HG03108 (cell line): ENCODE measurements around the gene TUBB.
A peak's percentile ranks its signal among the peaks of the same experiment; 100 is the strongest.

Experiments
- ATAC-seq: cut with Tn5 transposase; IDR thresholded peaks from one replicate; pipeline ENCODE4 v1.9.1; 2021; ENCODE audit warnings: moderate library complexity; ENCODE audit not compliant: unreplicated experiment

TUBB gene

DNA sequence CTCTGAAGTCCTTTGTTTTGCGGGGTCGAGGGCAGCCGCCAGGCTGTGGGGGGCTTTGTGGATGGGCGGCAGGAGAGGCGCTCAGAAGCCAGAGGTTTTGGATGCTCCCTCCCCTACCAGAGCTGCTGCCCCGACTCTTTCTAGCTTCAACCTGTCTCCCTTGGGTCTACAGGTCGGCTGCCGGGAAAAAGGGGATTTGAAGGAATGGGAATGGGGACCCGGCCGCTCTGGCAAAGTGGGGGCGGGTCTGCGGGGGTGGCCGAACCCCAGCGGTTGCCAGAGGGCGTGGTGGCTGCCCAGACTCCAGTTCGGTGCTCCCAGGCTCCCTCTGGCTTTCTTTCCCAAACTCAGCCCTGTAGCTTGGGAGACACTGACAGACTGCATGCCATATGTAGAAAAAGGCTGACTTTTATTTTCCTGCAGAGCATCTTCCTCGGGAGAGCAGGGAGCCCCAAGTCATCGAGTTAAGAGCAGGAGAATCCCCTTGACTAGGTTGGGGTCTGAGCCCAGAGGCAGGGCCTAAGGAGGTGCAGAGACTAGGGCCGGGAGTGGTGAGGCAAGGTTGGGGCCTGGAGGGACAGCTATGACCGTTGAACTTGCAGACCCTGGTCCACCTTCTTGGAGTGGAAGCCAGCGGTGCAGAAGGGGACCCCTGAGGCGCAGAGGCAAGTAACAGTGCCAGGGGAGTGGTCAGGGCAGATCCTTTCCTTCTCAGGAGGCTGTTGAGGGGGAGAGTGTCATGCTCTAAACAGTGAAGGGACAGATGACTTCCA is 32.3 kb upstream of the TUBB start:
- no peak for ATAC-seq

- ATAC-seq: peak; percentile 16
Measured at GRCh38 chr6:30688569-30688968, 31.6 kb upstream of the TUBB start.

DNA sequence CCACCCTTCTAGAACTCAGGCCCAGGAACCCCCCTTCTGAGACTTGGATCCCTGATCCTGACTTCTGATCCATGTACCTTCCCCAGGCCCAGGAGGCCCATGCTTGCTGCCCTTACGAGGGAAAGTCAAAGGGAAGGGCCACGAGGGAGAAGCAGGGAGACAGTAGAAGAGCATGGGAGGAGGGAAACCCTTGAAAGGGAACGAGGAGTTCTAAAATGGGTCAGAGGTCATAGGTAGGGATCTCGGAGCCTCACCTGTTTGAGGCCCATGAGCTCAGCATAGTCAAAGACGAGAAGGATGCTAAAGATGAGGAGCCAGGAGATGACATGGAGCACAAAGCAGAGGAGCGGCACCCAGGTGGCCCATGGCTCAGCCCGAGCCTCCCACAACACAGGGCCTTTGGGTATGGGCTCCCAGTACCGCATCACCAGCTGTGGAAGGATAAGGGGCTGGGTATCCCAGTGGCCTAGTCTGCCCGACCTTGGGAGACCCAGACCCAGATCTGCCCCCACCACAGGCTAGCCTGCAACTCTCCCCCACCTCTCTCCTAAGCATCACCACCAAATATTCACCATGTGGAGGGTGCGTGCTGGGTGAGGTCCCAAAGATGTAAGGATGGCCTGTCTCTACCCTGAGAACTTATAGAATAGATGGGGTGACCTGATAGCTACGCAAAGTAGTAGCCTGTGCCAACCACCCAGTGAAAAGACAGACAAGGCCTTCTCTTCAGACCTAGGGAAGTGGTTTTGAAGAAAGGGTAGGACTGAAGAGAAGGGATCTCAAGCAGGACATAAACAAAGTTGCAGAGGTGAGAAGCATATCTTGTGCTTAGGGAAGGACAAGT is 30.9 kb upstream of the TUBB start:
- no peak for ATAC-seq

- ATAC-seq: no peak
Measured at GRCh38 chr6:30689985-30690384, 30.2 kb upstream of the TUBB start.

DNA sequence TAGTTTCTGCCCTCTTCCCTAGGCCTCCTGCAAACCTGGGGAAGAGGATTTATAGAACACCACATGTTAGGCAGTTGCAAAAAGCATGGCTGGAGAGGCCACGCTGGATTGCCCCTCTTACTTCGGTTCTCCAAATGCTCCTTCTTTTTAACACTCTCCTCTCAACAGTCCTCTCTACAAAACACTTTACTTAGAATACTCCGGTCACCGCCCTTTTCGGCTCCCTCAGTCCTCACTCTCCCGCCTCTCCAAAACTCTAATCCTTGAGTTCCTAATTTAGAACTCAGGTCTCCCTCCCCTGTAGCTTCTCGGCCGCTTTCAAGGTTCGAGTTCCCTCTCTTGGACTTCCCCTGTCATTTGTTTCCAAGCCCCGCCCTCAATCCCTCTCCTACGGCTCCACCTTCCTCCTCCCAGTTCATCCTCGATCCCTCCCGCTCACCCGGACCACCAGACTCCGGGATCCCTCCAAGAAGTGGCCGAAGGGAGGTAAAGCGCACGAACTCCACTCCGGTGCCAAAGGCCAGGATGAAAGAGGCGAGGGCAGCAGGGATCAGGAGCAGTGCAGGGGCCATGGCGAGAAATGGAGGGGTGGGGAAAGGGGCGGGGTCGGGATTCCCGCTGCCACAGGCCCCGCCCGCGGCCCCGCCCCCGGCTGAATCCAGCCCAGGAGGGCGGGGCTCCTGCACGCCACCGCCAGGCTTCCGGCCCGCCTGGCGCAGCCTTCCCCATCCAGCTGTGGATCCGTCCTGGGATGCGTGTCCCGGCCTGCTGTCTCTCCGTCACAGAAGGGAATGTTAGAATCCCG is 29.5 kb upstream of the TUBB start, which contains the start of gene NRM:
Gene NRM (minus strand): TSS at position 582 of the 805 bp plus-strand sequence. CDS start 10 bp downstream, at position 572.
- peak; percentile 26 for ATAC-seq

- ATAC-seq: no peak
Measured at GRCh38 chr6:30691208-30691847, 28.8 kb upstream of the TUBB start.

- ATAC-seq: no peak
Measured at GRCh38 chr6:30696432-30696831, 23.7 kb upstream of the TUBB start.

- no peak for ATAC-seq
Measured at GRCh38 chr6:30700340-30700739, 19.8 kb upstream of the TUBB start.

DNA sequence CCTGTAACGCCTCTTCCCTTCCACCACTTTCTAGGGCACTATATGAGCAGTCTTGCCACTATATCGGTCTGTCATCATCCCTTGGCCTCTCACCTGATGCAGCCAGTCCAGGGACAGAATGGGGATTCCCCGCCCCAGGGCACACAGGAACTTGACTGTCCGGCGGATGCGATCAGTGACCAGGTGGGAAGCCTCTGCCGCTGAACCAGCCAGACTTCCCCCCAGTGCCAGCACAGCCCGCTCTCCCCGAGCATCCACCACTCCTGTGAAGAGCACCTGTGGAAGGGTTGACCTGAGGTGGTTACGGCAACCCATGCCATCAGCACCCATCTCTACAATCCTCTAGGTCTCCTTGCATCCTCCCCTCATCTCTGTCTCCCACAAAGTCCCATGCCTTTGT is 17.1 kb upstream of the TUBB start:
- no peak for ATAC-seq

DNA sequence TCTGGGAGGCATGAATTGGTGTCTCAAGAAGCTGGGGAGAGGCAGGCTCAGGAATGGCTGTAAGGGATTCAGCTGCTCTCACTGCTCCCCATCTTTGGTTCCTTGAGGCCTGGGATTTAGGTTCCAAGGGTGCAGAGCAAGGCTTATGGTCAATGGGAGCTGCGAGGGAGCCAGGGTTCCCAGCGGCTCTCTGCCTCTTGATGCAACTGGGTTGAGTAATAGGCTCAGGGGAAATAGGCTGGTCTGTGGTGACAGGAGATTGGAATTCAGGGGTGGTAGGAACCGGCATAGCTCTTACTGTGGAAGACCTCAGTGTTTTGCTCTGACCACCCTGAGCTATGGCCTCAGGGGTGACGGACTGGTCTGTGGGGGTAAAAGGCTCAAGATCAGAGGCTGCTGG is 16.3 kb upstream of the TUBB start:
- ATAC-seq: no peak

DNA sequence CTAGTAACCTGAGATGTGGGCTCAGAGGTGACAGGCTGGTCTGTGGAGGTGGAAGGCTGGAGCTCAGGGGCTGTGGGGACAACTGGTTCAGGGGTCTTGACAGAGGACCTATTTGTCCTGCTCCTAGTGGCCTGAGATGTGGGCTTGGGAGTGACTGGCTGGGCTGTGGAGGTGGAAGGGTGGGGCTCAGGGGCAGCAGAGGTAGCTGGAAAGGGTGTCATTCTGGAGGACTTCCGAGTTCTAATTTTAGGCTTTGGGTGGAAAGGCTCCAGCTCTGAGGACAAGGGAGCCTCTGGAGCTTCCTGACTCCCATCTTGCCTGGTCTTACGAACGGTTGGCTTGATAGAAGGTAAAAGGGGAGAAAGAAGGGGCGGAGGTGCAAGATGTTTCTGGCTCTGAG is 14.5 kb upstream of the TUBB start:
- no peak for ATAC-seq

DNA sequence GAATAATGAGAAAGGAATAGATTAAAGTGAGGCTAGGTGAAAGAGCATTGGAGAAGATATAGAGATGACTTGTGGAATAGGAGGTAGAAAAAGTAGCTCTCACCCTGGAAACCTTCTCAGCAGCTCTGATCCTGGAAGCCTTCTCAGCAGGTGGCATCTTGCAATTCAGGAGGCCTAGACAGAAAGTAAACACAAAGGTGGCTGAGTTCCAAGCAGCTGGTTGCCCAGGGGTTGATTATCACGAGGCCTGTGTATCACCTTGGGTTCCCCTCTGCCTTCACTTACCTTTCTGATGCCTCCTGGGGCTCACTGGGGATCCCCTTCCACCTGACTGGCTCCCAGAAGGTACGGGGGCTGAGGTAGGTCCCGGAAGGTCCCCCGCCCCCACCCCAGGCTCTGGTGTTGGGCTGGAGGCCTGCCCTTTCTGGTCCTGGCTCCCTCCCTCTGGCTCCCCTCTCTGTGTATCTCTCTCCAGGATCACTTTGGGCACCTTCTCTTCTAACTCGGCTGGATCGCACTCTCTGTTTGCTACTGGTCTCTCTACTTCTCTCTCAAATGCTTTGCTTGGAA is 12.8 kb upstream of the TUBB start:
- no peak for ATAC-seq

DNA sequence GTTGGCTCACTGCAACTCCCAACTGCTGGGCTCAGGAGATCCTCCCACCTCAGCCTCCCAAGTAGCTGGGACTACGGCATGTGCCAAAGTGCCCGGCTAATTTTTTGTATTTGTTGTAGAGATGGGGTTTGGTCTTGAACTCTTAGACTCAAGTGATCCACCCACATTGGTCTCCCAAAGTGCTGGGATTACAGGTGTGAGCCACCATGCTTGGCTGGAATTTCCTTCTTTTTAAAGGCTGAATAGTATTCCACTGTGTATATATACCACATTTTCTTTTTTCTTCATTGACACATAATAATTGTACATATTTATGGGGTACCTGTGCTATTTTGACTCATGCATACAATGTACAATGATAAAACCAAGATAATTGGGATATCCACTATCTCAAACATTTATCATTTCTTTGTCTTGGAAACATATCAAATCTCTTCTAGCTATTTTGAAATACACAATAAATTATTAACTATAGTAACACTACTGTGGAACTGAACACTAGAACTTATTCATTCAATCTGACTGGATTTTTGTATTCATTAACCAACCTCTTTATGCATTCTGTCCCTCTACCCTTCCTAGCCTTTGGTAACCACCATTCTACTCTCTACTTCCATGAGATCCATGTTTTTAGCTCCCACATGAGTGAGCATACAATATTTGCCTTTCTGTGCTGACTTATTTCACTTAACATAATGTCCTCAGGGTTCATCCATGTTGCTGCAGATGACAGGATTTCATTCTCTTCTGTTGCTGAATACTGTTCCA is 10.9 kb upstream of the TUBB start:
- ATAC-seq: no peak

- no peak for ATAC-seq
Measured at GRCh38 chr6:30711758-30712380, 8.3 kb upstream of the TUBB start.

GRCh38 chr6:30712441-30712945 is 7.7 kb upstream of the TUBB start:
- ATAC-seq: no peak

DNA sequence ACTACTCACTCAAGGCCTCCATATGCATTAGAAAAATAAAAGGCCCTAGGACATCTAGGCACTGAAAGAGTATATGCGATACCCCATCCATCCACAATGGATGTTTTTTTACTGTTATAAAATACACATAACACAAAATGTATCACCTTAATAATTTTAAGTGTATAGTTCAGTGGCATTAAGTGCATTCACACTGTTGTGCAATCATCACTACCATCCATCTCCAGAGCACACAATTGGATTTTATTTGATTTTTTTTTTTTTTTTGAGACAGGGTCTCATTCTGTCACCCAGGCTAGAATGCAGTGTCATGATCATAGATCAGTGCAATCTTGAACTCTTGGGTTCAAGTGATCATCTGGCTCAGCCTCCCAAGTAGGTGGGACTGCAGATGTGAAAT is 5.9 kb upstream of the TUBB start:
- no peak for ATAC-seq

GRCh38 chr6:30716879-30717128 is 3.3 kb upstream of the TUBB start:
- no peak for ATAC-seq

- peak; percentile 65 for ATAC-seq
Measured at GRCh38 chr6:30717129-30717844, 2.9 kb upstream of the TUBB start, which contains the start of gene MDC1. MDC1 (minus strand) TSS chr6:30717281; CDS start chr6:30715175, 2,106 bp downstream.
